GM23338 (cell line): Measurements from ENCODE around the gene WWC1. TPM values are rescaled to one million over a fixed set of nuclear protein-coding genes. Genes with fewer than 3 reads are reported as not detected.

ENCODE experiments used
- ATAC-seq: fragments of 200-7000 bp; cut with Tn5 transposase; 3 replicates; pipeline ENCODE4 v1.9.1; 2020
- DNase-seq: peaks from one replicate; pipeline ENCODE4 v3.0.0-alpha.2; 2015; ENCODE audit warnings: low spot score
- H2AFZ ChIP-seq: fragments of 200-600 bp; sonication (generic); 2 replicates; pipeline ENCODE4 v1.8.0; 2016; ENCODE audit warnings: antibody characterized with exemption, mild to moderate bottlenecking, moderate library complexity
- H3F3A ChIP-seq: fragments of 200-600 bp; sonication (generic); replicated peaks from 2 replicates; pipeline ENCODE4 v1.8.0; 2017; ENCODE audit warnings: antibody characterized with exemption, mixed run types, low read depth
- H3K27ac ChIP-seq: fragments of 200-600 bp; sonication (generic); 2 replicates; pipeline ENCODE4 v1.6.1; 2016; ENCODE audit warnings: low read depth
- H3K27me3 ChIP-seq: fragments of 200-600 bp; sonication (generic); 2 replicates; pipeline ENCODE4 v1.8.0; 2016; ENCODE audit warnings: mild to moderate bottlenecking, mixed run types, moderate library complexity; ENCODE audit not compliant: insufficient read depth
- H3K36me3 ChIP-seq: fragments of 200-600 bp; sonication (generic); 2 replicates; pipeline ENCODE4 v1.8.0; 2016; ENCODE audit warnings: mild to moderate bottlenecking; ENCODE audit not compliant: insufficient read depth
- H3K4me1 ChIP-seq: fragments of 200-600 bp; sonication (generic); 2 replicates; pipeline ENCODE4 v1.8.0; 2016; ENCODE audit warnings: mild to moderate bottlenecking, moderate library complexity; ENCODE audit not compliant: insufficient read depth
- H3K4me2 ChIP-seq: fragments of 200-600 bp; sonication (generic); 2 replicates; pipeline ENCODE4 v1.7.1; 2017; ENCODE audit warnings: mixed run types
- H3K4me3 ChIP-seq: fragments of 200-600 bp; sonication (generic); 2 replicates; pipeline ENCODE4 v1.6.1; 2016; ENCODE audit warnings: mixed run types
- H3K79me2 ChIP-seq: fragments of 200-600 bp; sonication (generic); replicated peaks from 2 replicates; pipeline ENCODE4 v1.8.0; 2017; ENCODE audit warnings: mild to moderate bottlenecking; ENCODE audit not compliant: insufficient read depth
- H3K9me2 ChIP-seq: fragments of 200-600 bp; sonication (generic); 2 replicates; pipeline ENCODE4 v1.8.0; 2017; ENCODE audit not compliant: insufficient read depth
- H4K20me1 ChIP-seq: fragments of 200-600 bp; sonication (generic); replicated peaks from 2 replicates; pipeline ENCODE4 v1.8.0; 2017; ENCODE audit warnings: mild to moderate bottlenecking; ENCODE audit not compliant: insufficient read depth
- H3K27ac Mint-ChIP-seq: 2 replicates; pipeline ENCODE4 v1.8.0; 2020; ENCODE audit warnings: inconsistent platforms, mild to moderate bottlenecking, moderate library complexity, mixed read lengths
- H3K27me3 Mint-ChIP-seq: 3 replicates; pipeline ENCODE4 v1.8.0; 2022; ENCODE audit warnings: low read depth, mild to moderate bottlenecking, moderate library complexity, mixed read lengths, inconsistent platforms; ENCODE audit not compliant: insufficient read depth, poor library complexity
- H3K36me3 Mint-ChIP-seq: 3 replicates; pipeline ENCODE4 v1.8.0; 2021; ENCODE audit warnings: low read depth, mild to moderate bottlenecking, inconsistent platforms, moderate library complexity, mixed read lengths
- H3K4me1 Mint-ChIP-seq: 3 replicates; pipeline ENCODE4 v1.8.0; 2020; ENCODE audit warnings: mild to moderate bottlenecking, inconsistent platforms, mixed read lengths
- H3K4me3 Mint-ChIP-seq: 3 replicates; pipeline ENCODE4 v1.8.0; 2021; ENCODE audit warnings: moderate library complexity, mild to moderate bottlenecking, inconsistent platforms, mixed read lengths
- H3K9me3 Mint-ChIP-seq: 3 replicates; pipeline ENCODE4 v1.8.0; 2020; ENCODE audit warnings: moderate library complexity, mild to moderate bottlenecking, inconsistent platforms, mixed read lengths
- CREB1 ChIP-seq: fragments of 250-450 bp; sonication (Bioruptor Pico); IDR thresholded peaks from 2 replicates; pipeline ENCODE4 v1.5.0; 2020; ENCODE audit warnings: low read depth, mild to moderate bottlenecking, moderate library complexity
- EZH2 ChIP-seq: fragments of 200-600 bp; sonication (generic); IDR thresholded peaks from one replicate; pipeline ENCODE4 v1.8.0; 2017; ENCODE audit warnings: antibody characterized with exemption, mild to moderate bottlenecking, low read depth; ENCODE audit not compliant: unreplicated experiment
- EZH2phosphoT487 ChIP-seq: fragments of 200-600 bp; sonication (generic); IDR thresholded peaks from one replicate; pipeline ENCODE4 v1.8.1; 2018; ENCODE audit warnings: antibody characterized with exemption; ENCODE audit not compliant: unreplicated experiment
- JUNB ChIP-seq: IDR thresholded peaks from one replicate; pipeline ENCODE4 v1.6.1; 2016; ENCODE audit warnings: antibody characterized with exemption; ENCODE audit not compliant: unreplicated experiment
- NANOG ChIP-seq: IDR thresholded peaks from 2 replicates; pipeline ENCODE4 v1.6.1; 2016; ENCODE audit warnings: antibody characterized with exemption, borderline replicate concordance
- POLR2AphosphoS5 ChIP-seq: IDR thresholded peaks from 2 replicates; pipeline ENCODE4 v1.6.1; 2016; ENCODE audit warnings: antibody characterized with exemption, low read depth
- STAT1 ChIP-seq: IDR thresholded peaks from one replicate; pipeline ENCODE4 v1.6.1; 2016; ENCODE audit warnings: antibody characterized with exemption; ENCODE audit not compliant: unreplicated experiment
- ZNF114 ChIP-seq: fragments of 250-450 bp; sonication (Bioruptor Pico); IDR thresholded peaks from 2 replicates; pipeline ENCODE4 v1.5.0; 2020; ENCODE audit warnings: mild to moderate bottlenecking, moderate library complexity
- ZNF331 ChIP-seq: fragments of 250-450 bp; sonication (Bioruptor Pico); IDR thresholded peaks from 2 replicates; pipeline ENCODE4 v1.5.0; 2020; ENCODE audit warnings: low read depth, mild to moderate bottlenecking, moderate library complexity
- polyA plus RNA-seq: library from polyadenylated mRNA; unstranded; fragments of >200 nt; fragmentation: Nextera tagmentation; extraction: Ambion mirVana; gene quantifications from 2 replicates; pipeline ENCODE4 v1.2.1, GENCODE V29; 2016
- total RNA-seq: library from RNA; depleted of rRNA; stranded (reverse); fragments of >200 nt; shearing (Covaris generic); gene quantifications from 2 replicates; pipeline ENCODE4 v1.2.3, GENCODE V29; 2014
- TF ChIP-seq, protein P1 (sequence below): fragments of 250-450 bp; sonication (Bioruptor Pico); IDR thresholded peaks from 2 replicates; pipeline ENCODE4 v1.5.0; 2020; ENCODE audit warnings: mild to moderate bottlenecking, moderate library complexity
- TF ChIP-seq, protein P2 (sequence below), 2 experiments: fragments of 200-600 bp in 1 of 2; sonication (generic) in 1 of 2; conservative IDR thresholded peaks; 2 replicates each; pipeline versions ENCODE4 v1.5.1 to v1.6.1; 2016 to 2017; ENCODE audit warnings: antibody characterized with exemption in 2 of 2, low read depth in 2 of 2, mild to moderate bottlenecking in 2 of 2, moderate library complexity in 1 of 2
- TF ChIP-seq, protein P3 (sequence below): IDR thresholded peaks from 2 replicates; pipeline ENCODE4 v1.6.1; 2016; ENCODE audit warnings: antibody characterized with exemption

The WWC1 gene
- total and polyA plus RNA-seq, 2 experiments from 2014 or later: 25.4 to 27.8 TPM

DNA sequence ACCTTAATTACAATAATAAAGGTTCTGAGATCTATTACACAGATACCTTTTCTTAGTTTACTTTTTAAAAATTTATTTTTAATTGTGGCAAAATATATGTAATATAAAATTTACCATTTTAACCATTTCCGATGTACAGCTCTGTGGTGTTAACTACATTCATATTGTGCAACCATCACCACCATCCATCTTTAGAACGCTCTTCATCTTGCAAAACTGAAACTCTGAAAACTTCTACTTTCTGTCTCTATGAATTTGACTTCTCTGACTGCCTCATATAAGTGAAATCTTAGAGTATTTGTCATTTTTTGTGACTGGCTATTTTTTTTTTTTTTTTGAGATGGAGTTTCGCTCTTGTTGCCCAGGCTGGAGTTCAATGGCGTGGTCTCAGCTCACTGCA is 26.8 kb downstream of the WWC1 start (continued):
- TF ChIP-seq, protein P1, sequence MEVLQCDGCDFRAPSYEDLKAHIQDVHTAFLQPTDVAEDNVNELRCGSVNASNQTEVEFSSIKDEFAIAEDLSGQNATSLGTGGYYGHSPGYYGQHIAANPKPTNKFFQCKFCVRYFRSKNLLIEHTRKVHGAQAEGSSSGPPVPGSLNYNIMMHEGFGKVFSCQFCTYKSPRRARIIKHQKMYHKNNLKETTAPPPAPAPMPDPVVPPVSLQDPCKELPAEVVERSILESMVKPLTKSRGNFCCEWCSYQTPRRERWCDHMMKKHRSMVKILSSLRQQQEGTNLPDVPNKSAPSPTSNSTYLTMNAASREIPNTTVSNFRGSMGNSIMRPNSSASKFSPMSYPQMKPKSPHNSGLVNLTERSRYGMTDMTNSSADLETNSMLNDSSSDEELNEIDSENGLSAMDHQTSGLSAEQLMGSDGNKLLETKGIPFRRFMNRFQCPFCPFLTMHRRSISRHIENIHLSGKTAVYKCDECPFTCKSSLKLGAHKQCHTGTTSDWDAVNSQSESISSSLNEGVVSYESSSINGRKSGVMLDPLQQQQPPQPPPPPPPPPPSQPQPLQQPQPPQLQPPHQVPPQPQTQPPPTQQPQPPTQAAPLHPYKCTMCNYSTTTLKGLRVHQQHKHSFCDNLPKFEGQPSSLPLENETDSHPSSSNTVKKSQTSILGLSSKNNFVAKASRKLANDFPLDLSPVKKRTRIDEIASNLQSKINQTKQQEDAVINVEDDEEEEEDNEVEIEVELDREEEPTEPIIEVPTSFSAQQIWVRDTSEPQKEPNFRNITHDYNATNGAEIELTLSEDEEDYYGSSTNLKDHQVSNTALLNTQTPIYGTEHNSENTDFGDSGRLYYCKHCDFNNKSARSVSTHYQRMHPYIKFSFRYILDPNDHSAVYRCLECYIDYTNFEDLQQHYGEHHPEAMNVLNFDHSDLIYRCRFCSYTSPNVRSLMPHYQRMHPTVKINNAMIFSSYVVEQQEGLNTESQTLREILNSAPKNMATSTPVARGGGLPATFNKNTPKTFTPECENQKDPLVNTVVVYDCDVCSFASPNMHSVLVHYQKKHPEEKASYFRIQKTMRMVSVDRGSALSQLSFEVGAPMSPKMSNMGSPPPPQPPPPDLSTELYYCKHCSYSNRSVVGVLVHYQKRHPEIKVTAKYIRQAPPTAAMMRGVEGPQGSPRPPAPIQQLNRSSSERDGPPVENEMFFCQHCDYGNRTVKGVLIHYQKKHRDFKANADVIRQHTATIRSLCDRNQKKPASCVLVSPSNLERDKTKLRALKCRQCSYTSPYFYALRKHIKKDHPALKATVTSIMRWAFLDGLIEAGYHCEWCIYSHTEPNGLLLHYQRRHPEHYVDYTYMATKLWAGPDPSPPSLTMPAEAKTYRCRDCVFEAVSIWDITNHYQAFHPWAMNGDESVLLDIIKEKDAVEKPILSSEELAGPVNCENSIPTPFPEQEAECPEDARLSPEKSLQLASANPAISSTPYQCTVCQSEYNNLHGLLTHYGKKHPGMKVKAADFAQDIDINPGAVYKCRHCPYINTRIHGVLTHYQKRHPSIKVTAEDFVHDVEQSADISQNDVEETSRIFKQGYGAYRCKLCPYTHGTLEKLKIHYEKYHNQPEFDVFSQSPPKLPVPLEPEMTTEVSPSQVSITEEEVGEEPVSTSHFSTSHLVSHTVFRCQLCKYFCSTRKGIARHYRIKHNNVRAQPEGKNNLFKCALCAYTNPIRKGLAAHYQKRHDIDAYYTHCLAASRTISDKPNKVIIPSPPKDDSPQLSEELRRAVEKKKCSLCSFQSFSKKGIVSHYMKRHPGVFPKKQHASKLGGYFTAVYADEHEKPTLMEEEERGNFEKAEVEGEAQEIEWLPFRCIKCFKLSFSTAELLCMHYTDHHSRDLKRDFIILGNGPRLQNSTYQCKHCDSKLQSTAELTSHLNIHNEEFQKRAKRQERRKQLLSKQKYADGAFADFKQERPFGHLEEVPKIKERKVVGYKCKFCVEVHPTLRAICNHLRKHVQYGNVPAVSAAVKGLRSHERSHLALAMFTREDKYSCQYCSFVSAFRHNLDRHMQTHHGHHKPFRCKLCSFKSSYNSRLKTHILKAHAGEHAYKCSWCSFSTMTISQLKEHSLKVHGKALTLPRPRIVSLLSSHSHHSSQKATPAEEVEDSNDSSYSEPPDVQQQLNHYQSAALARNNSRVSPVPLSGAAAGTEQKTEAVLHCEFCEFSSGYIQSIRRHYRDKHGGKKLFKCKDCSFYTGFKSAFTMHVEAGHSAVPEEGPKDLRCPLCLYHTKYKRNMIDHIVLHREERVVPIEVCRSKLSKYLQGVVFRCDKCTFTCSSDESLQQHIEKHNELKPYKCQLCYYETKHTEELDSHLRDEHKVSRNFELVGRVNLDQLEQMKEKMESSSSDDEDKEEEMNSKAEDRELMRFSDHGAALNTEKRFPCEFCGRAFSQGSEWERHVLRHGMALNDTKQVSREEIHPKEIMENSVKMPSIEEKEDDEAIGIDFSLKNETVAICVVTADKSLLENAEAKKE: no peak
- TF ChIP-seq JUNB (no peak), CREB1 (CRISPR knock-in tag) (no peak), EZH2phosphoT487 (no peak), STAT1 (no peak)
- TF ChIP-seq, protein P2, sequence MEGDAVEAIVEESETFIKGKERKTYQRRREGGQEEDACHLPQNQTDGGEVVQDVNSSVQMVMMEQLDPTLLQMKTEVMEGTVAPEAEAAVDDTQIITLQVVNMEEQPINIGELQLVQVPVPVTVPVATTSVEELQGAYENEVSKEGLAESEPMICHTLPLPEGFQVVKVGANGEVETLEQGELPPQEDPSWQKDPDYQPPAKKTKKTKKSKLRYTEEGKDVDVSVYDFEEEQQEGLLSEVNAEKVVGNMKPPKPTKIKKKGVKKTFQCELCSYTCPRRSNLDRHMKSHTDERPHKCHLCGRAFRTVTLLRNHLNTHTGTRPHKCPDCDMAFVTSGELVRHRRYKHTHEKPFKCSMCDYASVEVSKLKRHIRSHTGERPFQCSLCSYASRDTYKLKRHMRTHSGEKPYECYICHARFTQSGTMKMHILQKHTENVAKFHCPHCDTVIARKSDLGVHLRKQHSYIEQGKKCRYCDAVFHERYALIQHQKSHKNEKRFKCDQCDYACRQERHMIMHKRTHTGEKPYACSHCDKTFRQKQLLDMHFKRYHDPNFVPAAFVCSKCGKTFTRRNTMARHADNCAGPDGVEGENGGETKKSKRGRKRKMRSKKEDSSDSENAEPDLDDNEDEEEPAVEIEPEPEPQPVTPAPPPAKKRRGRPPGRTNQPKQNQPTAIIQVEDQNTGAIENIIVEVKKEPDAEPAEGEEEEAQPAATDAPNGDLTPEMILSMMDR (conservative IDR thresholded peaks at IDR 0.05; ENCODE audit: low read depth in 2 of 2): no peak

DNA sequence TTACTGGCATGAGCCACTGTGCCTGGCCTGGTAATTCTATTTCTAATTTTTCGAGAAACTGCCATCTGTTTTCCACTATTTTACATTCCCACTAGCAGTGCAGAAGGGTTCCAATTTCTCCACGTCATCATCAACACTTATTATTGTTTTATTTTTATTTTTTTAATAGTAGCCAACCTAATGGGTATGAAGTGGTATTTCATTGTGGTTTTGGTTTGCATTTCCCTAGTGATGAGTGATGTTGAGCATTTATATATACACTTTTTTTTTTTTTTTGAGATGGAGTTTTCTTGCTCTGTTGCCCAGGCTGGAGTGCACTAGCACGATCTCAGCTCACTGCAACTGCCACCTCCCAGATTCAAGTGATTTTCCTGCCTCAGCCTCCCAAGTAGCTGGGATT is 28.3 kb downstream of the WWC1 start:
- no peaks in the 10 kb centered on the region for H3F3A ChIP-seq
- DNase-seq: no peak
- H3K4me3 Mint-ChIP-seq: no peak overlapping the region
- no peaks in the 10 kb centered on the region for H3K36me3 ChIP-seq
- peaks cover 1% of the 10 kb centered on the region for H3K27me3 Mint-ChIP-seq
- no peaks in the 10 kb centered on the region for H3K36me3 Mint-ChIP-seq
- no peak overlapping the region for H3K4me3 ChIP-seq
- no peak overlapping the region for H2AFZ ChIP-seq
- no peaks in the 10 kb centered on the region for H3K9me2 ChIP-seq
- no peak for ATAC-seq
- peaks cover 26% of the 10 kb centered on the region for H3K4me1 ChIP-seq
- no peak overlapping the region for H3K4me2 ChIP-seq
- no peaks in the 10 kb centered on the region for H3K9me3 Mint-ChIP-seq
- H3K4me1 Mint-ChIP-seq: peaks cover 37% of the 10 kb centered on the region
- no peaks in the 10 kb centered on the region for H3K27me3 ChIP-seq
- no peak overlapping the region for H3K27ac Mint-ChIP-seq
- H4K20me1 ChIP-seq: peaks cover 21% of the 10 kb centered on the region
- peaks cover 81% of the 10 kb centered on the region for H3K79me2 ChIP-seq
- no peak overlapping the region for H3K27ac ChIP-seq
- TF ChIP-seq, protein P2 (conservative IDR thresholded peaks at IDR 0.05; ENCODE audit: low read depth in 2 of 2): no peak
- TF ChIP-seq ZNF114 (CRISPR knock-in tag): no peak
- no peak for TF ChIP-seq CREB1 (CRISPR knock-in tag)
- no peak for TF ChIP-seq ZNF331 (CRISPR knock-in tag)
- TF ChIP-seq POLR2AphosphoS5: no peak
- no peak for TF ChIP-seq STAT1
- no peak for TF ChIP-seq NANOG
- no peak for TF ChIP-seq EZH2phosphoT487
- TF ChIP-seq, protein P3, sequence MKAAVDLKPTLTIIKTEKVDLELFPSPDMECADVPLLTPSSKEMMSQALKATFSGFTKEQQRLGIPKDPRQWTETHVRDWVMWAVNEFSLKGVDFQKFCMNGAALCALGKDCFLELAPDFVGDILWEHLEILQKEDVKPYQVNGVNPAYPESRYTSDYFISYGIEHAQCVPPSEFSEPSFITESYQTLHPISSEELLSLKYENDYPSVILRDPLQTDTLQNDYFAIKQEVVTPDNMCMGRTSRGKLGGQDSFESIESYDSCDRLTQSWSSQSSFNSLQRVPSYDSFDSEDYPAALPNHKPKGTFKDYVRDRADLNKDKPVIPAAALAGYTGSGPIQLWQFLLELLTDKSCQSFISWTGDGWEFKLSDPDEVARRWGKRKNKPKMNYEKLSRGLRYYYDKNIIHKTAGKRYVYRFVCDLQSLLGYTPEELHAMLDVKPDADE: no peak
- no peak for TF ChIP-seq EZH2
